A549 (cell line): ENCODE measurements around the gene KSR2. TPM values are rescaled to one million over a fixed set of nuclear protein-coding genes. Genes with fewer than 3 reads are reported as not detected.

ENCODE experiments used
- ATAC-seq, 2 experiments: fragments of 200-7000 bp in 1 of 2; fragments of >200 bp in 1 of 2; cut with Nextera tagmentation in 1 of 2; cut with Tn5 transposase in 1 of 2; 3 replicates each; pipeline versions ENCODE4 v1.8.0 to v1.9.1; 2018 to 2020; ENCODE audit warnings: mild to moderate bottlenecking in 1 of 2, moderate library complexity in 1 of 2
- CTCF ChIA-PET: fragments of 300-600 bp; sonication (Branson Sonifier 250); formaldehyde crosslinking; extraction: SDS; loops from one replicate; lab custom pipeline; 2021; ENCODE audit warnings: antibody characterized with exemption, inconsistent platforms; lab: Yijun Ruan, JAX
- POLR2A ChIA-PET: fragments of 350-600 bp; formaldehyde crosslinking; extraction: SDS; loops from one replicate; lab custom pipeline; 2021; ENCODE audit warnings: antibody characterized with exemption, inconsistent platforms; lab: Yijun Ruan, JAX
- DNase-seq, 2 experiments: peaks; one replicate each; pipeline versions ENCODE4 v3.0.0 to v3.0.0-alpha.2; 2011 to 2016; ENCODE audit warnings: low read depth in 1 of 2, low spot score in 1 of 2
- FAIRE-seq: peaks from 2 replicates; lab custom pipeline; 2011; peaks lifted over from hg19 to GRCh38; lab: Jason Lieb, UNC
- H3K27ac ChIP-seq, 2 experiments: fragments of >200 bp; sonication (Bioruptor Twin); formaldehyde crosslinking; 3 replicates each; pipeline ENCODE4 v1.5.1; 2016 to 2017
- H3K4me1 ChIP-seq: fragments of >200 bp; sonication (Bioruptor Twin); formaldehyde crosslinking; 3 replicates; pipeline ENCODE4 v1.6.1; 2016
- H3K4me2 ChIP-seq: fragments of >200 bp; sonication (Bioruptor Twin); formaldehyde crosslinking; 3 replicates; pipeline ENCODE4 v1.6.1; 2016
- H3K4me3 ChIP-seq: fragments of >200 bp; sonication (Bioruptor Twin); formaldehyde crosslinking; 3 replicates; pipeline ENCODE4 v1.5.1; 2016
- H3K9me3 ChIP-seq: fragments of >200 bp; sonication (Bioruptor Twin); formaldehyde crosslinking; 3 replicates; pipeline ENCODE4 v1.6.1; 2016
- CBX2 ChIP-seq: fragments of 200-600 bp; sonication (generic); IDR thresholded peaks from 2 replicates; pipeline ENCODE4 v1.6.1; 2016; ENCODE audit warnings: low read depth, mild to moderate bottlenecking, borderline replicate concordance
- CEBPB ChIP-seq, 2 experiments: fragments of >200 bp in 1 of 2; sonication (Bioruptor Twin) in 1 of 2; formaldehyde crosslinking in 1 of 2; IDR thresholded peaks; 2 replicates each; pipeline ENCODE4 v1.6.1; 2012 to 2016
- EHMT2 ChIP-seq: fragments of 200-600 bp; sonication (generic); IDR thresholded peaks from 2 replicates; pipeline ENCODE4 v1.6.1; 2016; ENCODE audit warnings: antibody characterized with exemption, low read depth, mild to moderate bottlenecking, moderate library complexity
- EP300 ChIP-seq, 2 experiments: fragments of >200 bp; sonication (Bioruptor Twin); formaldehyde crosslinking; IDR thresholded peaks; 2 replicates in 1 of 2; 3 replicates in 1 of 2; pipeline ENCODE4 v1.6.1; 2016 to 2017
- HDAC2 ChIP-seq: fragments of 200-600 bp; sonication (generic); IDR thresholded peaks from 2 replicates; pipeline ENCODE4 v1.6.1; 2016
- HOXB13 ChIP-seq: fragments of 250-450 bp; sonication (Bioruptor Pico); IDR thresholded peaks from 2 replicates; pipeline ENCODE4 v1.5.0; 2020; ENCODE audit warnings: low read depth, mild to moderate bottlenecking, moderate library complexity
- MAFK ChIP-seq: fragments of 450-650 bp; IDR thresholded peaks from 2 replicates; pipeline ENCODE4 v1.6.1; 2014; ENCODE audit not compliant: partially characterized antibody
- NPAS2 ChIP-seq: fragments of 250-450 bp; sonication (Bioruptor Pico); IDR thresholded peaks from 2 replicates; pipeline ENCODE4 v1.8.0; 2022; ENCODE audit warnings: mild to moderate bottlenecking, moderate library complexity, borderline replicate concordance
- NR3C1 ChIP-seq: fragments of >200 bp; sonication (Bioruptor Twin); formaldehyde crosslinking; IDR thresholded peaks from 3 replicates; pipeline ENCODE4 v1.6.1; 2017
- PHF8 ChIP-seq: fragments of 200-600 bp; sonication (generic); IDR thresholded peaks from 2 replicates; pipeline ENCODE4 v1.6.1; 2016; ENCODE audit warnings: low read depth, mild to moderate bottlenecking, antibody characterized with exemption, moderate library complexity, borderline replicate concordance
- RAD21 ChIP-seq, 2 experiments: fragments of >200 bp in 1 of 2; sonication (Bioruptor Twin) in 1 of 2; formaldehyde crosslinking in 1 of 2; IDR thresholded peaks in 1 of 2; conservative IDR thresholded peaks in 1 of 2; 2 replicates in 1 of 2; 3 replicates in 1 of 2; pipeline ENCODE4 v1.6.1; 2012 to 2018; ENCODE audit warnings: inconsistent platforms in 1 of 2
- RCOR1 ChIP-seq: fragments of 150-350 bp; IDR thresholded peaks from 2 replicates; pipeline ENCODE4 v1.6.1; 2014; ENCODE audit warnings: antibody characterized with exemption, low read length, low read depth
- SMC3 ChIP-seq: fragments of >200 bp; sonication (Bioruptor Twin); formaldehyde crosslinking; IDR thresholded peaks from 3 replicates; pipeline ENCODE4 v1.6.1; 2018; ENCODE audit warnings: inconsistent platforms
- SREBF2 ChIP-seq: fragments of 450-650 bp; IDR thresholded peaks from 2 replicates; pipeline ENCODE4 v1.6.1; 2014; ENCODE audit warnings: mild to moderate bottlenecking, moderate library complexity
- TFCP2L1 ChIP-seq: fragments of 250-450 bp; sonication (Bioruptor Pico); IDR thresholded peaks from 2 replicates; pipeline ENCODE4 v1.5.0; 2021; ENCODE audit warnings: mild to moderate bottlenecking
- ZC3H11A ChIP-seq: fragments of 450-650 bp; IDR thresholded peaks from 2 replicates; pipeline ENCODE4 v1.6.1; 2014; ENCODE audit warnings: antibody characterized with exemption, mild to moderate bottlenecking
- WGBS: methylation state at CpG from one replicate; pipeline ENCODE4 v1.1.6; 2017; ENCODE audit errors: missing lambda C conversion rate; 5-methylcytosine and 5-hydroxymethylcytosine counted together
- polyA plus RNA-seq, 4 experiments: library from polyadenylated mRNA; depleted of rRNA in 3 of 4; stranded (reverse); fragments of >200 nt; fragmentation: RNase III in 1 of 4; extraction: RNeasy Plus Mini Kit Qiagen cat#74134 plus additional on column Dnase treatment in 1 of 4; gene quantifications; 2 replicates in 3 of 4; 3 replicates in 1 of 4; pipeline ENCODE4 v1.2.3, GENCODE V29; 2011 to 2017
- TF ChIP-seq, protein P1 (sequence below): fragments of >200 bp; sonication (Bioruptor Twin); formaldehyde crosslinking; IDR thresholded peaks from 3 replicates; pipeline ENCODE4 v1.5.1; 2016
- TF ChIP-seq, protein P2 (sequence below): fragments of 450-650 bp; IDR thresholded peaks from 2 replicates; pipeline ENCODE4 v1.6.1; 2014; ENCODE audit warnings: antibody characterized with exemption
- TF ChIP-seq, protein P3 (sequence below): fragments of >200 bp; sonication (Bioruptor Twin); formaldehyde crosslinking; IDR thresholded peaks from 2 replicates; pipeline ENCODE4 v1.6.1; 2016
- TF ChIP-seq, protein P4 (sequence below): IDR thresholded peaks from 2 replicates; pipeline ENCODE4 v1.6.1; 2012

The KSR2 gene
- polyA plus RNA-seq, 2 of the 4 experiments (the other 2 are of a cell fraction) = 0.37 to 1.2 TPM

DNA sequence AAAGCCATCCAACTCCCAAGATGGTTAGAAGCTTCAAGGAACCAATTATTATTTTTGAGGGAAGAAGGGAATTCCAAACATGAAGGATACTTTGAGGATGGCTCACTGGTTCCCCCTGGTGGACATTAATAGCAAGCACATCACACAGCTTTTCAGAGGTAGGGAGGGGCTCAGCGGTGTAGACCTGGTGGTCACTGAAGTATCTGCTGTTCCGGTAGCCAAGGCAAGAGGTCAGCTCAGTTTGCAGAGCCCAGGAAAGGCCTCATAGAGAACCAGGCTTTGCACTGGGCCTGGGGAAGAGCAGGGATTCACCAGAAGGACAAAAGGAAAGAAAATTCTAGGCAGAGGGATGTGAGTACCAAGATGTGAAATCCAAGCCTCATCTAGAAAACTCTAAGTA, 118.7 kb downstream of the KSR2 start:
- 0 out of 3 replicates have a peak, but pooled peaks cover 3% of the 10 kb centered on the region for H3K9me3 ChIP-seq
- ATAC-seq (peak; percentile 67 to 87), DNase-seq (peak; percentile 77 to 80), FAIRE-seq (no peak)
- H3K27ac ChIP-seq = peak overlapping the region; percentile 14 to 45; a peak in 3 of 6 replicates
- TF ChIP-seq, protein P1, sequence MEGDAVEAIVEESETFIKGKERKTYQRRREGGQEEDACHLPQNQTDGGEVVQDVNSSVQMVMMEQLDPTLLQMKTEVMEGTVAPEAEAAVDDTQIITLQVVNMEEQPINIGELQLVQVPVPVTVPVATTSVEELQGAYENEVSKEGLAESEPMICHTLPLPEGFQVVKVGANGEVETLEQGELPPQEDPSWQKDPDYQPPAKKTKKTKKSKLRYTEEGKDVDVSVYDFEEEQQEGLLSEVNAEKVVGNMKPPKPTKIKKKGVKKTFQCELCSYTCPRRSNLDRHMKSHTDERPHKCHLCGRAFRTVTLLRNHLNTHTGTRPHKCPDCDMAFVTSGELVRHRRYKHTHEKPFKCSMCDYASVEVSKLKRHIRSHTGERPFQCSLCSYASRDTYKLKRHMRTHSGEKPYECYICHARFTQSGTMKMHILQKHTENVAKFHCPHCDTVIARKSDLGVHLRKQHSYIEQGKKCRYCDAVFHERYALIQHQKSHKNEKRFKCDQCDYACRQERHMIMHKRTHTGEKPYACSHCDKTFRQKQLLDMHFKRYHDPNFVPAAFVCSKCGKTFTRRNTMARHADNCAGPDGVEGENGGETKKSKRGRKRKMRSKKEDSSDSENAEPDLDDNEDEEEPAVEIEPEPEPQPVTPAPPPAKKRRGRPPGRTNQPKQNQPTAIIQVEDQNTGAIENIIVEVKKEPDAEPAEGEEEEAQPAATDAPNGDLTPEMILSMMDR = peak; percentile 89
- peak; percentile 77 to 84 for TF ChIP-seq RAD21 (conservative IDR thresholded peaks at IDR 0.05 in 1 of 2, IDR thresholded peaks at IDR 0.05 in 1 of 2)
- TF ChIP-seq SREBF2 = no peak
- no peak for TF ChIP-seq NPAS2
- peak; percentile 83 for TF ChIP-seq SMC3
- H3K4me1 ChIP-seq = peaks cover 12% of the 10 kb centered on the region
- WGBS = 6% methylated on average over 2 of the region's 2 CpGs
- H3K4me3 ChIP-seq = no peak overlapping the region
- H3K4me2 ChIP-seq = peak overlapping the region; percentile 32; the same call in 1 of the 3 replicates
- ChIA-PET CTCF (interaction anchor here (0.7 to 19.1 kb wide), 59 partner anchors 7 to 1126 kb away, joined by 3 to 287 read pairs (median 5); no protein-coding TSS in a partner anchor), POLR2A (no interaction called here)

DNA sequence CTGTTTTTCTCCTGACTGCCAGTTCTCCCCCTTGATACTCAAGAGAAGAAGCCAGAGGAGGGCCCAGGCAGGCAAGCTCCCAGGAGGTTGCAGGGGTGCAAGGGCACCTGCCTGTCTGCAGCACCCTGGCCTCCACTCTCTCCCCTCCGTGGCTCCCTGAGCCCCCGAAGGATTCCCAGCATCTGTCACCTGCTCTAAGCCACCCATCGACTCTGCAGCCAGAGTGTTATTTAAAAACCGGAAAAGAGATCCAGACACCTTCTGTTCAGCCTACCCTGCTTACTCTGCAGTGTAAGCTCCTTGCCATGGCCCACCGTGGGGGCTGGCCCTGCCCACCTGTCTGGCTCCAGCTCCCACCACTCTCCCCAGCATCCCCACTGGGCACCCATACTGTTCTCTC, 121.4 kb downstream of the KSR2 start:
- no peaks in the 10 kb centered on the region for H3K4me1 ChIP-seq
- CTCF ChIA-PET = interaction anchor here (0.6 to 19.1 kb wide), 6 partner anchors 7 to 634 kb away, joined by 3 to 287 read pairs (median 44); no protein-coding TSS in a partner anchor
- TF ChIP-seq, protein P2, sequence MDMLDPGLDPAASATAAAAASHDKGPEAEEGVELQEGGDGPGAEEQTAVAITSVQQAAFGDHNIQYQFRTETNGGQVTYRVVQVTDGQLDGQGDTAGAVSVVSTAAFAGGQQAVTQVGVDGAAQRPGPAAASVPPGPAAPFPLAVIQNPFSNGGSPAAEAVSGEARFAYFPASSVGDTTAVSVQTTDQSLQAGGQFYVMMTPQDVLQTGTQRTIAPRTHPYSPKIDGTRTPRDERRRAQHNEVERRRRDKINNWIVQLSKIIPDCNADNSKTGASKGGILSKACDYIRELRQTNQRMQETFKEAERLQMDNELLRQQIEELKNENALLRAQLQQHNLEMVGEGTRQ = no peak
- TF ChIP-seq, protein P3, sequence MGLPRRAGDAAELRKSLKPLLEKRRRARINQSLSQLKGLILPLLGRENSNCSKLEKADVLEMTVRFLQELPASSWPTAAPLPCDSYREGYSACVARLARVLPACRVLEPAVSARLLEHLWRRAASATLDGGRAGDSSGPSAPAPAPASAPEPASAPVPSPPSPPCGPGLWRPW = no peak
- TF ChIP-seq EHMT2 (no peak), ZC3H11A (no peak), HOXB13 (CRISPR knock-in tag) (no peak), TFCP2L1 (CRISPR knock-in tag) (no peak), PHF8 (no peak), MAFK (no peak), CEBPB (IDR thresholded peaks at IDR 0.05) (no peak), CBX2 (no peak), HDAC2 (no peak), EP300 (IDR thresholded peaks at IDR 0.05) (no peak), RCOR1 (no peak), NR3C1 (no peak)
- TF ChIP-seq, protein P1 = no peak
- TF ChIP-seq, protein P4, sequence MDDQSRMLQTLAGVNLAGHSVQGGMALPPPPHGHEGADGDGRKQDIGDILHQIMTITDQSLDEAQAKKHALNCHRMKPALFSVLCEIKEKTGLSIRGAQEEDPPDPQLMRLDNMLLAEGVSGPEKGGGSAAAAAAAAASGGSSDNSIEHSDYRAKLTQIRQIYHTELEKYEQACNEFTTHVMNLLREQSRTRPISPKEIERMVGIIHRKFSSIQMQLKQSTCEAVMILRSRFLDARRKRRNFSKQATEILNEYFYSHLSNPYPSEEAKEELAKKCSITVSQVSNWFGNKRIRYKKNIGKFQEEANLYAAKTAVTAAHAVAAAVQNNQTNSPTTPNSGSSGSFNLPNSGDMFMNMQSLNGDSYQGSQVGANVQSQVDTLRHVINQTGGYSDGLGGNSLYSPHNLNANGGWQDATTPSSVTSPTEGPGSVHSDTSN = no peak
- TF ChIP-seq, all 56 proteins: peak for 0
- ATAC-seq = no peak
- no peak overlapping the region for H3K4me3 ChIP-seq
- FAIRE-seq = no peak
- H3K4me2 ChIP-seq = no peak overlapping the region
- POLR2A ChIA-PET = no interaction called here
- no peak overlapping the region for H3K27ac ChIP-seq
- no peak for DNase-seq
- peaks cover 12% of the 10 kb centered on the region for H3K9me3 ChIP-seq
- 30% methylated on average over 4 of the region's 5 CpGs for WGBS
